ENCODE data around the gene ZC3H13.
"Not testable (repeated sequence)": the region's sequence is repeated elsewhere in the genome, so short reads cannot be mapped to it uniquely, and the experiment has no call there.

Gene ZC3H13

DNA sequence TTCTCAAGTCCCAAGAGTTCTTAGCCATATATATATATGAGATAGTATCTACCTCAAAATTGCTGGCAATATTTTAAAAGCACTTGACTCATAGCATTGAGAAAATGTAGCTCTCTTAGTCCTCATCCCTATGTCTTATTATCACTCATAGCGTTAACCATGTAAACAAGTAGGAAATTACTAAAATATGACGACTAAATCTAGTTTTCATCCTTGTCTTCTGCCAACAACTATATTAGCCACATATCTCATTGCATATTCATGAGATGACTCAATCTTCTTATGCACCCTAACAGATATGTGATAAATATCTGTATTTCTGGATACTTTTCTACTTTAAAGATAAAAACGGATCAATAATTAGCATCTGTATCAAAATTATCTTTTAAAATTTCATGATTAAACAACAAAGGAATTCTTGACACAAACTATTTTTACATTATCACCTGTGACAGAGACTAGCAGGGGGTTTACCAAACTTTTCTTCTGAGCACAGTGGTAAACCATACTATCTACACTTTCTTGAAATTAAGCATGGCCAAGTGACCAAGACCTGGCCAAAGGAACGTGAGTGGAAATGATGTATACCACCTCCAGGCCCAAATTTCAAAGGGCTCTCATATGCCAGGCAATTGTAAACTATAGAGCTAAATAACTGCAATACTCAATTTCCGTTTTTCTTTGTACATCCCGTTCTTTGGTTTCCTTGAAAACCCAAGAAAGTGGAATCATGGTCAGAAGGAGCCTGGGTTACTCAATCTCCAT lies 45.7 kb downstream of the ZC3H13 start:
- DNase-seq, result no peak

GRCh38 chr13:46004491-46004890 lies 48.1 kb downstream of the ZC3H13 start:
- DNase-seq, result no peak

- DNase-seq, result no peak
Observed at GRCh38 chr13:45996631-45997030, 55.9 kb downstream of the ZC3H13 start.

- no peak for DNase-seq
Observed at GRCh38 chr13:45995245-45995644, 57.3 kb downstream of the ZC3H13 start.

GRCh38 chr13:45994752-45995151 lies 57.8 kb downstream of the ZC3H13 start:
- no peak for DNase-seq

DNA sequence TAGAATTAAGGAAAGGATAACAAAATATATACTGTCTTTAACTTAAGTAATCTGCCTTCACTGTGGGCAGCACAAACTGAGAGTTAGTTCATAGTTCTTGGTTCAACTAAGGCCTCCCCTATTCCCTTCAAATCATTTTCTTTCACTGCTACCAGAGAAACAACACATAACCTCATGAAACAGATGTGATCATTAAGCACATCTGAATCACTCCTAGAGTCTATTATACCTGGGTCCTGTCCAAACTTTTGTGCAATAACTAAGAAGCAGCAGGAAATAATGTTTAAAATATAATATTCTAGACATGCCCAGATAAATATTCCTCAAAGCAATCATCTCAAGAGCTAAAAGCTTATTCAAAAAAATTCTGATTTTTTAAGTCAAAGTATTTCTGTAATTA lies 62.9 kb downstream of the ZC3H13 start:
- no peak for DNase-seq

GRCh38 chr13:45981127-45981526 lies 71.4 kb downstream of the ZC3H13 start:
- not testable (repeated sequence) for DNase-seq

DNA sequence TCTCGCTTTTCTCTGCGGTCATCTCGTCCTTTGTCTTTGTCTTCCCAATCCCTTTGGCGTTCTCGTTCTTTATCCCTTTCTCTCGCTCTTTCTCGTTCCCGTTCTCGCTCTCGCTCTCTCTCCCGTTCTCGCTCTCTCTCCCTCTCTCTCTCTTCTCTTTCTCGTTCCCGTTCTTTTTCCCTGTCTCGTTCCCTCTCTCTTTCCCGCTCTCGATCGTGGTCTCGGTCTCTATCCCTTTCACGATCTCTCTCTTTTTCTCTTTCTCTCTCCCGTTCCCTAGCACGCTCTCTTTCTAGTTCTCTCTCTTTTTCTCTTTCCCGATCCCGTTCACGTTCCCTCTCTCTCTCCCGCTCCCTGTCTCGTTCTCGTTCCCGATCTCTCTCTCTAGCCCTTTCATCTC lies 77.2 kb downstream of the ZC3H13 start:
- DNase-seq, result no peak

DNA sequence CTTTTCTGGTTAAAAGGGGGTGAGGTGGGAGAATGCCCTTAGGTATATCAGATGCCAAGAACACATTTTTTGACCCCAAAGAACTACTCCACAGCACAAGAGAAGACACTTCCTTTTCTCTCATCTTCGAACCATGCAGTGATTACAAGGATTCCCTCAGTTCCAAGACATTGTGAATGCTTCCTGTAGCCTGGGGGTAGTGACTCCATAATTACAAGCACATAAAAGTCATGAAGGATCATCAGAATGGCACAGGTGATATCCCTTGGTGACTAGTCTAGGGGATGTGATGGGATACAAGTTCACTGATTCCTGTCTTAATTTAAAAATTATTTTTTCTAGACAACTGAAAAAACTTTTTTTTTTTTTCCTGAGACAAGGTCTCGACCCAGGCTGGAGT lies 78.0 kb downstream of the ZC3H13 start:
- no peak for DNase-seq

- no peak for DNase-seq
Observed at GRCh38 chr13:45967589-45967988, 85.0 kb downstream of the ZC3H13 start.

DNA sequence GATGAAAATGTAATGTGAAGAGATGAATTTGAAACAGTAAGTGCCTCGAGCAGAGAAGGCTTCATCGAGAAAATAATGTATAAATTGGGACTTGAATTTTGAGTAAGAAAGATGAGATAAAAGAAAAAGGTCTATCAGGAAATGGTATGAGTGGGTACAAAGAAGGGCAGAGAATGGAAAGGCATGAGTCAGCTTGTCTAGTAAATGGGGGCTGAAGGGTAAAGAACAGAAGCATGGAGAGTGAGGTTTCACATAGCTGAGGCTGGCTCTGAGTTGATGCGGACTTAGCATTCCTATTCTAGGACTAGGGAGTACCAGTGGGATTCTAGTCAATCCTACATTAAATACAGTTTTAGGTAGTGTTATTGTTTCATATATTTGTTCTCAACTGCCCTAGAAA lies 85.8 kb downstream of the ZC3H13 start:
- no peak for DNase-seq

GRCh38 chr13:45961468-45961867 lies 91.1 kb downstream of the ZC3H13 start:
- no peak for DNase-seq

DNA sequence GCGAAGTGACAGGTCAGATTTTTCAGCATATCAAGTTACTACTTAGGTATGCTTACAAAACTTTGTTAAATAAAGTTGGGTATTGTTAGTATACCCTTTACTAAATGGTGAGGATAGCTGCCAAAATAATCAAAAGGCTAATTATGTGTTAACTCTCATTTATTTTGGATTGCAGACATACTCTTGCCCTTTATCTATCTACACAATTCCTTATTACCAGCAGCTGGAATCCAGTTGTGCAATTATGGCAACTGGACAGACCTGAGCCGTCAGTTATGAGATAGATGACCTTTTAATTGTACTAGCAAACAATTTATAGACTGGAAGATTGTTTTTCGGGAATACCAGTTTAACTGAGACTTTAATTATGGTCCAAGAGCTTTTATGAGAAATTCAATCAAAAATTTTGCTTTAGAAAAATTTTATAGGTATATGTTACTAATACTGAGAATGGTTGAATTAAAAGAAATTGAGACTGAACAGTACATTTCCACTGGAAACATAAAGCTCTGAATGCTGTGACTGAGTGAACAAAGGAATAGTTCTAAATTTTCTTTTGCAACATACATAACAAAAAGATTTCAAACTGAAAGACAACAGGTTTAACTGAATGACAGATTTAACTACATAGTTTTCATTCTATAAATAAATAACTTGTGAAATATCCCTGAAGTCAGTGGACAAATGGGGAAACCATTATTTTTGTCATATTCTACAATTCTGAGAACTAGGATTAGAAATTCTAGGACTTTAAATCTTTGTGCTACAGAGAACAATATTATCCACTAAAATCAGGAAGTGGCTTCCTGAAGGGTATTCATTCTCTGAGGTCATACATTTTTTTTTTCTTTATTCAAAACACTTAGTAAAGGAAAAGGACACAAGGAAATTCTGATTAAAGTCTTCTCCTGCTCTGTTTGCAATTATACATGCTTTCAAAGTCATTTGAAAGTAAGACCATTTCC lies 97.4 kb downstream of the ZC3H13 start:
- DNase-seq, result no peak

- DNase-seq, result no peak
Observed at GRCh38 chr13:45953082-45953481, 99.5 kb downstream of the ZC3H13 start.

DNA sequence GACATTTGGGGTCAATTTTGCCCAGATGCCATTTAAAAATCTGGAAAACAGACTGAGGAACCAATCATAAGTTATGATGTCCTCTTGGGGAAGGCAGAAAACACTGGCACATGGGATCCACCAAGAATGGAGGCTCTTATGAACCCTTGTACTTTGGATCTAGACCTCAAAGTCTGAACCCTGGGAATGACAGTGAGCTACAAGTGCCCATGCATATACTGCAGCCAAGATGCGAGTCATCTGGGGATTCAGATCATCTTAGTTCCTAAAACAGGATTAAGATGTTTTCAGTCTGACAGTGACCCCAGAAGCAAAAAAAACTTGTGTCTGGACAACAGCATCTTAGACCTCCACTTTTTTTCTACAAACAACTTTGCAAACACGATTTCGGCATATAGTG lies 100.8 kb downstream of the ZC3H13 start:
- no peak for DNase-seq

DNA sequence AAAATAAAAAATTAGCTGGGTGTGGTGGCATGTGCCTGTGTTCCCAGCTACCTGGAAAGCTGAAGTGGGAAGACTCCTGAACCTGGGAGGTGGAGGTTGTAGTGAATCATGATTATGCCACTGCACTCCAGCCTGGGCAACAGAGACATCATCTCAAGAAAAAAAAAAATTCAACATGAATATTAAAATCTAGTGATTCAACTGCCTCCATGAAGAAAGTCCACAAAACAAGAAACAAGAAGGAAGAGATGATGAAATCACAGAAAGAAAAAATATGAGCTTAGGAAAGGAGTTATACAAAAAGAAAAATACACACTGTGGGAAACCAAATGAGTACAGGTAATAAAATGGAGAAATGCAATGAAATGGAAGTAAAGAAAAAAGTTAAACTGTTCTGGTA lies 101.4 kb downstream of the ZC3H13 start:
- no peak for DNase-seq

- DNase-seq, result no peak
Observed at GRCh38 chr13:45950386-45951000, 102.1 kb downstream of the ZC3H13 start.

DNA sequence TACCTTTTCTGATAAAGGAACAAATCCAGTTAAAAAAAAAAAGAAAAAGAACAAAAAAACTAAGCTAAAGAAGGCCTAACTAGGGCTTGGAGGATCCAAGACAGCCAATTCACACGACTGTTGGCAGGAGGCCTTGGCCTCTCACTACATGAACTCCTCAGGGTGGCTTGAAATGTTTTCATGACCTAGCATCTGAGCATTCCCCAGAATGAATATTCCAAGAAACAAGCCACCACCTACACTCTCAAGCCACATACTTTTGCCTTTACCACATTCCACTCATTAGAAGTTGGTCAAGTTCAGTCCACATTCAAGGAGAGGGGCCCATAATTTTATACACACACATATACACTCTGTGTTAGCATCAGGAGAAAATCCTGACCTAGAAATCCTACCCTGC lies 103.4 kb downstream of the ZC3H13 start:
- no peak for DNase-seq

DNA sequence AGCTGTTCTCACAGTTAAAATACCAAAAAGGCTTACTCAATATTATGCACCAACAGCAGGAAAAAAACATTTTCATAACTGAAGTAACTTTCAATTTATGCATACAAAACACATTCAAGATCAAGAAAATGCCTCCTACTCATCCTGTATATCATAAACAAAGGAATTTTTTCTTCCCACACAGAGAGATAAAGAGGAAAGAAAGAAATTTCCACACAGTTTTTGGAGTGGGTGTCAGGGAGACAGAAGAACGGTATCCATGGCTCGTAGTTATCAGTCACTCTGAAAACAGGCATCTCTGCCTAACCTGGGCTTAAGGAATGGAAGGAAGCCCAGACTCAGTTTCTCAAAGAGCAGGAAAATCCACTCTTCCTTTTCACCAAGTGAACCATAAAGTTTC lies 108.6 kb downstream of the ZC3H13 start:
- DNase-seq, result no peak

- DNase-seq, result no peak
Observed at GRCh38 chr13:45943120-45943519, 109.4 kb downstream of the ZC3H13 start.

GRCh38 chr13:45941261-45941660 lies 111.3 kb downstream of the ZC3H13 start:
- no peak for DNase-seq

DNA sequence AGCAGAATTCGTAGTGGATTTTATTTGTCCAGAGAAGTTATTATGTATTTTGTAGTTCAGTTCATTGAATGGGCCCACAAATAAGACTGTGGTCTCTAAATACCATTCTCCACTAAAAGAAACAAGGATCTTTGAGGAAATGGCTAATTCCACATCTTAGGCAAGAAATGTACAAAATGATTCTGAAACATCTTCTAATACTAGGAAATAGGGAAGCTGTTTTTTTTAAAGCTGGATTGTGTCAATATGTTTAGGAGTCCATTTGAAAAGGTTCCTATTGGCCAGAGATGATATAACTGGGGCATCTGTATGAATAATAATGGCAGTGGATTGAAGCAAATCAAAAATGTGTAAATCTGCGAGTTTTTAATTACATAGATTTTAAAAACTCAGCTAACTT lies 112.5 kb downstream of the ZC3H13 start:
- no peak for DNase-seq

DNA sequence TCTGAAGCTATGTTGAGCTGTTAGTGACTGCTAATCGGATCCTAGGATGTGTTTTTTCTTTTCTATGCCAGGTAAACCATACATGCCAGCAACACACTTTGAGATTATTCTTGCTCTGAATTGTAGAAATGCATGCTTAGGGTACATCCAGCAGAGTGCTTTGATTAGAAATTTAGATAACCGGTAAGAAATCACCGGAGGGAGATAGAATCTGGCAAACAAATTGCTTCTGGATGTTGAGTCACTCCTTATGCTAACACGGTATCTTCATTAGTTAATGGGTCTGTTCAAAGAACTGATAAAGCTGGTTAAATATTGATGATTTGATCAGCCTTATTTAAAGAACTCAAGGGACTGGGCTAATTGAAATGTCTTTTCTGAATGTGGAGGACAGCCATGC lies 115.9 kb downstream of the ZC3H13 start:
- no peak for DNase-seq

GRCh38 chr13:45934283-45934682 lies 118.3 kb downstream of the ZC3H13 start:
- DNase-seq, result no peak

All from NCI-H1092 treated with DMSO at 0.1 percent for 48 hours (cell line).